ENCODE measurements around the gene PKIB. TPM values are rescaled to one million over a fixed set of nuclear protein-coding genes. Genes with fewer than 3 reads are reported as not detected.

The PKIB gene
- total RNA-seq, 1 donor from 2014 or later, result 48.1 TPM

DNA sequence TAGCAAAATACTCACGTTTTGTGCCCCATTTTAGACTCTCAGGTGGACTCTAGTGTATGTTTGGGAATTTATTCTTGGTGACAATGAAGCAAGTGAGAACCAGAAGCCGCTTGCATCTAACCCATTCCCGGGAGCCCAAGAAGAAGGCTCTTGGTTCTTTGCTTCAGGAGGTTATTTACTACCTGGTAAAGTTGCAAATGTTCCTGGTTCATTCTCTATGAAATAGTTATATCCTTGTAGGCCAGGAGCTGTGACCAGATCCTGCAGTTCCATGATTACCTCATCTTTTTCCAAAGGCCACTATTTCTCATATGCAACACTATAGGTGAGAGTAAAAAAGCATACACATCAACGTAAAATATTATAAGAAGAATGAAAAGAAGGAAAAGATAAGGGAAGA, 108.4 kb downstream of the PKIB start:
- Mint-ChIP-seq H3K27me3 (ENCODE audit: unreplicated experiment) (no peaks in the 10 kb centered on the region), H3K4me1 (ENCODE audit: low read depth, unreplicated experiment) (peaks cover 15% of the 10 kb centered on the region), H3K36me3 (ENCODE audit: unreplicated experiment) (no peaks in the 10 kb centered on the region), H3K9me3 (ENCODE audit: unreplicated experiment) (no peaks in the 10 kb centered on the region), H3K27ac (ENCODE audit: unreplicated experiment) (no peak overlapping the region), H3K4me3 (ENCODE audit: unreplicated experiment) (no peak overlapping the region)
- DNase-seq, result no peak
- TF ChIP-seq, protein P1, sequence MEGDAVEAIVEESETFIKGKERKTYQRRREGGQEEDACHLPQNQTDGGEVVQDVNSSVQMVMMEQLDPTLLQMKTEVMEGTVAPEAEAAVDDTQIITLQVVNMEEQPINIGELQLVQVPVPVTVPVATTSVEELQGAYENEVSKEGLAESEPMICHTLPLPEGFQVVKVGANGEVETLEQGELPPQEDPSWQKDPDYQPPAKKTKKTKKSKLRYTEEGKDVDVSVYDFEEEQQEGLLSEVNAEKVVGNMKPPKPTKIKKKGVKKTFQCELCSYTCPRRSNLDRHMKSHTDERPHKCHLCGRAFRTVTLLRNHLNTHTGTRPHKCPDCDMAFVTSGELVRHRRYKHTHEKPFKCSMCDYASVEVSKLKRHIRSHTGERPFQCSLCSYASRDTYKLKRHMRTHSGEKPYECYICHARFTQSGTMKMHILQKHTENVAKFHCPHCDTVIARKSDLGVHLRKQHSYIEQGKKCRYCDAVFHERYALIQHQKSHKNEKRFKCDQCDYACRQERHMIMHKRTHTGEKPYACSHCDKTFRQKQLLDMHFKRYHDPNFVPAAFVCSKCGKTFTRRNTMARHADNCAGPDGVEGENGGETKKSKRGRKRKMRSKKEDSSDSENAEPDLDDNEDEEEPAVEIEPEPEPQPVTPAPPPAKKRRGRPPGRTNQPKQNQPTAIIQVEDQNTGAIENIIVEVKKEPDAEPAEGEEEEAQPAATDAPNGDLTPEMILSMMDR (IDR thresholded peaks at IDR 0.05; ENCODE audit: partially characterized antibody, unreplicated experiment), result no peak

DNA sequence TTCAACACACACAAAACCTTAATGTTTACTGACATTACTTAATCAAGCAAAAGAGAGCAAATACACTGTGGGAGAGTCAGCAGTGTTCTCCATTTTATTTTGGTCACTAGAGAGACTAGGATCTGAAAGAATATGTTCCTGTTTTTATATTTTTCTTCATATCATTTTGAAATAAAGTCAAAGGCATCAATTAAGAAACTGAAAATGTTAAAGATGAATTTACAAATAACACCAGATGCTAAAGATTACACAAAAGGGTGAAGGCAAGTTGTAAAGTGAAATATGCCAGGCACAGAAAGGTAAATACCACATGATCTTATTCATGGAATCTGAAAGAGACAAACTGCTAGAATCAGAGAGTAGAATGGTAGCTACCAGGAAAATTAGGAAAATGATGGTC, 109.0 kb downstream of the PKIB start:
- TF ChIP-seq, protein P1 (IDR thresholded peaks at IDR 0.05; ENCODE audit: partially characterized antibody, unreplicated experiment), result no peak
- H3K4me1 Mint-ChIP-seq (ENCODE audit: low read depth, unreplicated experiment), result peaks cover 11% of the 10 kb centered on the region
- H3K27ac Mint-ChIP-seq (ENCODE audit: unreplicated experiment), result no peak overlapping the region
- no peak for DNase-seq
- H3K4me3 Mint-ChIP-seq (ENCODE audit: unreplicated experiment), result no peak overlapping the region
- H3K36me3 Mint-ChIP-seq (ENCODE audit: unreplicated experiment), result no peaks in the 10 kb centered on the region
- no peaks in the 10 kb centered on the region for H3K9me3 Mint-ChIP-seq (ENCODE audit: unreplicated experiment)
- H3K27me3 Mint-ChIP-seq (ENCODE audit: unreplicated experiment), result no peaks in the 10 kb centered on the region

DNA sequence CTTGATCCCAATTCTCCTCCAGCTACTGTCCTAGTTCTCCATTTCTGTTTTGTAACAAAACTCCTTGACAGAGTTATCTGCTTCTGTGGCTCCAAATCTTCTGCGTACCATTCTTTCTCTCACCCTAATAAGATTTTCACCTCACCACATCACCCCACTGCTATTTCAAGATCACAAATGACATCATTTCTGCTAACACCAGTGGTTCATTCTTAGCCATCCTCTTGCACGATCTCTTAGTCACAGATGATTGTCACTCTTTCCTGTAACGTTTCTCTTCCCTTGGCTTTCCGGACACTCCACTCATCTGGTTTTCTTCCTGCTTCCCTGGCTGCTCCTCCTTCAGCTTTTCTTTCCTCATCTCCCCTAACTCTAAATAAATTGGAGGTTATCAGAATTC, 112.5 kb downstream of the PKIB start:
- no peak for DNase-seq
- Mint-ChIP-seq H3K36me3 (ENCODE audit: unreplicated experiment) (no peaks in the 10 kb centered on the region), H3K4me3 (ENCODE audit: unreplicated experiment) (no peak overlapping the region), H3K4me1 (ENCODE audit: low read depth, unreplicated experiment) (peaks cover 3% of the 10 kb centered on the region), H3K9me3 (ENCODE audit: unreplicated experiment) (no peaks in the 10 kb centered on the region), H3K27ac (ENCODE audit: unreplicated experiment) (no peak overlapping the region), H3K27me3 (ENCODE audit: unreplicated experiment) (no peaks in the 10 kb centered on the region)
- TF ChIP-seq, protein P1 (IDR thresholded peaks at IDR 0.05; ENCODE audit: partially characterized antibody, unreplicated experiment), result no peak

DNA sequence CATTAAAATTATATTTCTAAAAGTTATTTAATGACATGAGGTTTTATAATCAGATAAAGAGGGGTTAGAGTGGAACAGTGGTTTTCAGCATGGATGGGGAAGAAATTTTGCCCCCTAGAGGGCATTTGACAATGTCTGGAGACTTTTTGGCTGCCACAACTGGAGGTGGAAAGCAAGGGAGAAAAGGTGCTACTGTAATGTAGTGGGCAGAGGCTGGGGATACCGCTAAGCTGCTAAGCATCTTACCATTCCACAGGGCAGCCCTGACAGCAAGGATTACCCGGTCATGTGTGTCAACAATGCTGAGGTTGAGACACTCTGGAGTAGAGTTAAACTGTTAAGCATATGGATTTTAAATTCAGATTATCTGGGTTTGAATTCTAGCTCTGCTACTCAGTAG, 116.4 kb downstream of the PKIB start:
- Mint-ChIP-seq H3K4me3 (ENCODE audit: unreplicated experiment) (no peak overlapping the region), H3K27me3 (ENCODE audit: unreplicated experiment) (no peaks in the 10 kb centered on the region), H3K27ac (ENCODE audit: unreplicated experiment) (no peak overlapping the region), H3K36me3 (ENCODE audit: unreplicated experiment) (no peaks in the 10 kb centered on the region), H3K4me1 (ENCODE audit: low read depth, unreplicated experiment) (peaks cover 2% of the 10 kb centered on the region), H3K9me3 (ENCODE audit: unreplicated experiment) (no peaks in the 10 kb centered on the region)
- DNase-seq, result no peak
- TF ChIP-seq, protein P1 (IDR thresholded peaks at IDR 0.05; ENCODE audit: partially characterized antibody, unreplicated experiment), result peak; percentile 68

DNA sequence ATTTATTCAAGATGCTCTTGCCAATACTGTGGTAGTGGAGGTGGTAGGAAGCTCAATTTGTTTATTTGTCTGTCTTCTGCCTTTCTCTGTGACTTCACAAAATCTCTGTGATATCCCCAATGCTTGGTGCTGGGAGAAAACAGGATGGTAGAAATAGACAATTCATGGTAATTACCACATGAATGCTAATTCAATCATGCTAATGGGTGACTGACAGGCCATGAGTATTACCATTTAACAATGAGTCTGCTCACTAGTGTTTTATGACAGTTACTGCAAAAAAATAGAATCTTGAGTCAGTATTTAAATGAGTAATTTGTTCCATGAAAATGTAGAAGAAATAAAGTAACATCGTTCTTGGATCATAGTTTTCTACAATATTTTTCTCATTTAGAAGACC, 117.0 kb downstream of the PKIB start:
- H3K27ac Mint-ChIP-seq (ENCODE audit: unreplicated experiment), result no peak overlapping the region
- H3K4me3 Mint-ChIP-seq (ENCODE audit: unreplicated experiment), result no peak overlapping the region
- TF ChIP-seq, protein P1 (IDR thresholded peaks at IDR 0.05; ENCODE audit: partially characterized antibody, unreplicated experiment), result no peak
- no peaks in the 10 kb centered on the region for H3K27me3 Mint-ChIP-seq (ENCODE audit: unreplicated experiment)
- no peaks in the 10 kb centered on the region for H3K9me3 Mint-ChIP-seq (ENCODE audit: unreplicated experiment)
- no peak for DNase-seq
- peaks cover 2% of the 10 kb centered on the region for H3K4me1 Mint-ChIP-seq (ENCODE audit: low read depth, unreplicated experiment)
- H3K36me3 Mint-ChIP-seq (ENCODE audit: unreplicated experiment), result no peaks in the 10 kb centered on the region

All from glutamatergic neuron (in vitro differentiated cells).